Skeletal muscle satellite cell (primary cell): ENCODE data around the gene SLC38A3.

Experiments
- H3K27me3 ChIP-seq: 2 replicates; pipeline ENCODE4 v1.7.0; 2013; ENCODE audit warnings: low read length; ENCODE audit not compliant: control insufficient read depth, insufficient read depth
- H3K36me3 ChIP-seq: 2 replicates; pipeline ENCODE4 v1.7.0; 2013; ENCODE audit warnings: mild to moderate bottlenecking, control low read depth, low read length; ENCODE audit not compliant: insufficient read depth
- H3K4me1 ChIP-seq: 2 replicates; pipeline ENCODE4 v1.7.0; 2013; ENCODE audit warnings: low read length; ENCODE audit not compliant: control insufficient read depth, insufficient read depth
- H3K4me2 ChIP-seq: 2 replicates; pipeline ENCODE4 v1.7.0; 2013; ENCODE audit warnings: mild to moderate bottlenecking, low read length
- H3K4me3 ChIP-seq: 2 replicates; pipeline ENCODE4 v1.7.0; 2013; ENCODE audit warnings: low read length
- H3K9ac ChIP-seq: 2 replicates; pipeline ENCODE4 v1.7.0; 2013; ENCODE audit warnings: mild to moderate bottlenecking, low read depth, low read length, moderate library complexity
- H3K9me3 ChIP-seq: replicated peaks from 2 replicates; pipeline ENCODE4 v1.7.0; 2013; ENCODE audit warnings: mild to moderate bottlenecking, control low read depth, low read length

The SLC38A3 gene

DNA sequence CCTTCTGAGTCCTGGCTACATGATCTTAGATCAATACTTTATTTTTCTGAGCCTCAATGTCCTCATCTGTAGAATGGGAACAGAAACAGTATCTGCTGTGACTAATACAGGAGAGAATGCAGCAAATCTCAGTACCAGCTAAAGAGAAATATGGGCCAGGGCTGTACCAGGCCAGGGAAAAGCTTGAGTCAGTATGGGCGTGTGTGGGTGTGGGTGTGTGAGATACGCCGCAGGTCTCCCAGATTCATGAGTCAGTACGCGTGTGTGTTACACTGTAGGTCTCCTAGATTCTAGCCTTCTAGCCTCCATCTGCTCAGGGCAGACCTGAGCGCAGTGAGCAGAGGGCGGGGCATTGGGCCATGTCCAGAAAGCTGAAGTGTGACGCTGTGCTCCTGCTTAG lies 46.1 kb downstream of the SLC38A3 start:
- H3K36me3 ChIP-seq: peaks cover 48% of the 10 kb centered on the region

DNA sequence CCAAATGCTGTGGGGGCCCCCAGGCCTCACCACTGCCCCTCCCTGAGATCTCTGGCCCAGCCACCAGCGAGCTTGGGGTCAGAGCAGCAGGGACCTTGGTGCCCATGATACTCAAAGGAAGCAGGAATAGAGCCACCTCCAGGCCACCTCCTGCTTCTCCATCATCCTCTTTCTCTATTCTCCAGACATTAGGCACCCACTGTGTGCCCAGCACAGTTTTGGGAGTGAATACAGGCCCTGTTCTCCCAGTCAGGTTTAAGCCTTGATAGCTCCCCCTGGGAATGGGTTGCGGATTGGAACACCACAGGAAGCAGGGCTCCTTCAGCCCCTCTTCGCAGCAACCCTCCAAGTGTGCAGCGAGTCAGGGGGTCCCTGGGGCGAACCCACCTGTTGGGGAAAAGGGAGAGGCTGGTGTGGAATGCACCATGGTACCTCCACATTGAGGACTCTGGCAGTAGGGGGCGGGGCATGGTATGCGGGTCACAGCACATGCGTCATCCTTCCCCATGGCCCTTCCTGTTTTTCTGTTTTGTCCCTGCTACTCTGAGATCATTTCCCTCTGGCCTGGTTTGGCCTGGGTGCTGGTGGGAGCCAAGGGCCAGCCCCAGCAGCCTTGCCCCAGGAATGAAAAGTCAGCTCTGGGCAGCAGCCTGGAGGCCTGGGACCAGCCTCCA lies 49.6 kb downstream of the SLC38A3 start:
- Histone ChIP-seq H3K9me3 (no peaks in the 10 kb centered on the region), H3K4me3 (no peak overlapping the region), H3K36me3 (peaks cover 81% of the 10 kb centered on the region), H3K4me2 (peak overlapping the region; percentile 37), H3K4me1 (peaks cover 54% of the 10 kb centered on the region), H3K9ac (peak overlapping the region; percentile 73), H3K27me3 (no peaks in the 10 kb centered on the region)

More for the DNA sequence above, 46.1 kb downstream of the SLC38A3 start:
- H3K9me3 ChIP-seq: no peaks in the 10 kb centered on the region
- peaks cover 82% of the 10 kb centered on the region for H3K4me1 ChIP-seq
- H3K4me2 ChIP-seq: peak overlapping the region; percentile 31
- no peak overlapping the region for H3K9ac ChIP-seq
- H3K4me3 ChIP-seq: no peak overlapping the region
- no peaks in the 10 kb centered on the region for H3K27me3 ChIP-seq

DNA sequence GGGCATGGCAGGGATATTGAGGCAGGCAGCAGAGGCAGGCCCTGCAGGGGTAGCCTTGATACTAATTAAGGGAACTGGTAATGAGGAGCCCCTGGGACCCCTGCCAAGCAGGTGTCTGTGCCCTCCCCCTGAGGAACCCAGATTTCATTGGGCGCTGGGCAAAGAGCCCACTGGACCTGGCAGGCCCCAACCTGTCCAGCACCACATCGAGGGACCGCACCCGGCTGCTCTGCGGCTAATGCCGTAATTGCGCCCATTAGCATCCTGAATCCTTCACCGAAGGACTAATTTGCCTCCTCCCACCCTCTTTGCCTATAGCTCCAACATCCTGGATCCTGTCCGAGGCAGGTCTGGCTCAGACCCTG lies 50.2 kb downstream of the SLC38A3 start:
- Histone ChIP-seq H3K9me3 (no peaks in the 10 kb centered on the region), H3K27me3 (no peaks in the 10 kb centered on the region), H3K4me2 (no peak overlapping the region), H3K36me3 (peaks cover 79% of the 10 kb centered on the region), H3K4me3 (no peak overlapping the region), H3K9ac (peak overlapping the region; percentile 73), H3K4me1 (peaks cover 51% of the 10 kb centered on the region)

DNA sequence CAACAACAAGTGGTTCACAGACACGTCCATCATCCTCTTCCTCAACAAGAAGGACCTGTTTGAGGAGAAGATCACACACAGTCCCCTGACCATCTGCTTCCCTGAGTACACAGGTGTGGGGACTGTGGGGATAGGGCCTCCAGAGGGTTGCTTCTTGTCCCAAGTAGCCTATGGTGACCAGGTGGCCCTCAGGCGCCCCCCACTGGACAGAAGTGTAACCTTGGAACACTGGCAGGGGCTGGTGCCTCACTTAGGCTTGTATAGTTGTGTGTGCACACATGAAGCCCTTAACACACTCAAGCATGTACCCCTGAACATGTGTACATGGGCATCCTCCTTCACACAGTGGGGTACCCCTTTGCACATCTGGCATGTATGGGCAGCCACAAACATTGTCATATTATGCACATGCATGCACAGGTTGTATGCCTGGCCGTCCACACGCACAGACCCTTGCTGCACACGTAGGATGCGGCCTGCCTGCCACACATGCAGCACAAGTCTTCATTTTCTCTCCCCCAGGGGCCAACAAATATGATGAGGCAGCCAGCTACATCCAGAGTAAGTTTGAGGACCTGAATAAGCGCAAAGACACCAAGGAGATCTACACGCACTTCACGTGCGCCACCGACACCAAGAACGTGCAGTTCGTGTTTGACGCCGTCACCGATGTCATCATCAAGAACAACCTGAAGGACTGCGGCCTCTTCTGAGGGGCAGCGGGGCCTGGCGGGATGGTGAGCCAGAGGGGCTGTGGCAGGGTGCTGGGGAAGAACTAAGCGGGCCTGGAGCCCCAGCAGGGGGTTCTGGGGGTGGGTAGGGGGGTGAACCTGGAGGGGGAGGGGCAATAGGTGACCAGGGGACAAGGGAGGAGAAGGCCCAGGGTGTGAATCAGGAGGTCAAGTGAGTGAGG lies 52.2 kb downstream of the SLC38A3 start:
- H3K9me3 ChIP-seq: no peaks in the 10 kb centered on the region
- no peak overlapping the region for H3K4me2 ChIP-seq
- no peak overlapping the region for H3K9ac ChIP-seq
- peaks cover 53% of the 10 kb centered on the region for H3K4me1 ChIP-seq
- peaks cover 68% of the 10 kb centered on the region for H3K36me3 ChIP-seq
- H3K27me3 ChIP-seq: no peaks in the 10 kb centered on the region
- no peak overlapping the region for H3K4me3 ChIP-seq

DNA sequence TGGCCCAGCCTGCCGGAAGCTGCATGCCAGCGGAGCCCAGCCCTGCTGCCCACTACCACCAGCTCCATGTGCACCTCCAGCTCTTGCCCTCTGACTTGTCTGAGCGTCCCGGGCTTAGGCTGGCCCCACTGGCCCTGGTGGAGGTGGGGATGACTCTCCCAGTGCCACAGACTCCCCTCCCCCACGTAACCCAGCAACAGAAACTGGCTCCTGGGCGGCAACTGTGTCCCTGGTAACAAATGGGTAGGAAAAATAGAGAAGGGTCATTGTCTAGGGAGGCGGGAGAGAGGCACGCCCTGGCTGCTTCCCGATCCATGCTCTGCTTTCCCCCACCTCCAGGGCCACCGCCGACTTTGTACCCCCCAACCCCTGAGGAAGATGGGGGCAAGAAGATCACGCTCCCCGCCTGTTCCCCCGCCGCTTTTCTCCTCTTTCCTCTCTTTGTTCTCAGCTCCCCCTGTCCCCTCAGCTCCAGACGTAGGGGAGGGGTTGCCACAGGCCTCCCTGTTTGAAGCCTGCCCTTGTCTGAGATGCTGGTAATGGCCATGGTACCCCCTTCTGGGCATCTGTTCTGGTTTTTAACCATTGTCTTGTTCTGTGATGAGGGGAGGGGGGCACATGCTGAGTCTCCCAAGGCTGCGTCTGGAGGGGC lies 53.1 kb downstream of the SLC38A3 start:
- Histone ChIP-seq H3K27me3 (no peaks in the 10 kb centered on the region), H3K4me1 (peaks cover 44% of the 10 kb centered on the region), H3K9me3 (no peaks in the 10 kb centered on the region), H3K36me3 (peaks cover 59% of the 10 kb centered on the region), H3K4me2 (no peak overlapping the region), H3K4me3 (no peak overlapping the region), H3K9ac (no peak overlapping the region)

DNA sequence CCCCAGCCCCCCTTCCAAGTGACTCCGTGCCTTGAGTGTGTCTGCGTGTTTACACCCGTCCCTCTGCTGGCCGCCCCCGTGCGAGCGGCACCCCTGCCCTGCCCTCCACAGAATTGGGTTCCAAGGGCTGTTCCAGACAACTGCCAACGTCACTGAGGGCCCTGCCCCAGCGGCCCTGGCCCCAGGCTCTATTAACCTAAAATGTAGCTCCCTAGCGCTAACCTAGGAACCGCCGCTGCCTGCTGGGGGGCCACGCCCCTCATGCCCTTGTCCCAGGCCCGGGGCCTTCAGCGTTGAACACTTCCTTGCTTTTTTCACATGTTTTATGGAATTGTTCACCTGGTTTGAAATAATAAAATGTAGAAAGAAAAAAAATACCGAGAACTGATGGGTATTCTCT lies 53.9 kb downstream of the SLC38A3 start:
- Histone ChIP-seq H3K4me3 (no peak overlapping the region), H3K36me3 (peaks cover 53% of the 10 kb centered on the region), H3K4me1 (peaks cover 44% of the 10 kb centered on the region), H3K4me2 (no peak overlapping the region), H3K27me3 (no peaks in the 10 kb centered on the region), H3K9me3 (no peaks in the 10 kb centered on the region), H3K9ac (peak overlapping the region; percentile 90)

DNA sequence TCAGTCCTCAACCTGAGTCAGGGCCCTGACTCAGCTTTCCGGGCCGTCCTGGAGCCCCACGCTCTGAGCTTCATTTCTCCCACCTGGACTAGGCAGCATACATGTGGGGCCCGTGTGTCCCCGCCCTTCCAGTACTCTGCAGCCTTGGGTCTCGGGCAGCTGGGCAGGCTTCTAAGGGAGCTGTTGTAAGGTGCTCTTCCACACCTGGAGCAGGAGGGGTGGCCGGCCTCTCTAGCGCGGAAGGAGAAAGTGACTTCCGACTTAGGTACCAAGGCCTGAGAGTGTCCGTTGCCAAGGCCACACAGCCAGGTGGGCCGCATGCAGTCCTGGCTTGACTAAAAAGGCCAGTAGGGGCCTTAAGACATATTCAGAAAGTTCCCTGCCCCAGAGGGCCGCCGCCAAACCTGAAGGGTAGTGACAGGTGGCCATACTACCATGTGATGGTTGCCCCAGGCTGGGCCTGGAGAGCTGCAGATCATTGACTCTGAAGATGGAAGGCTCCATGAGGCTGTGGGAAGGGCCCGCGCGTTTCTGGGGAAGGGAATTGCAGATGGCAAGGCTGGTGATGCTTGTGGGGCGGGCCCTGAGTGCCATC lies 54.5 kb downstream of the SLC38A3 start:
- H3K9ac ChIP-seq: peak overlapping the region; percentile 90
- peaks cover 46% of the 10 kb centered on the region for H3K4me1 ChIP-seq
- H3K36me3 ChIP-seq: peaks cover 47% of the 10 kb centered on the region
- peak overlapping the region; percentile 42 for H3K4me3 ChIP-seq
- peak overlapping the region; percentile 67 for H3K4me2 ChIP-seq
- no peaks in the 10 kb centered on the region for H3K27me3 ChIP-seq
- no peaks in the 10 kb centered on the region for H3K9me3 ChIP-seq

DNA sequence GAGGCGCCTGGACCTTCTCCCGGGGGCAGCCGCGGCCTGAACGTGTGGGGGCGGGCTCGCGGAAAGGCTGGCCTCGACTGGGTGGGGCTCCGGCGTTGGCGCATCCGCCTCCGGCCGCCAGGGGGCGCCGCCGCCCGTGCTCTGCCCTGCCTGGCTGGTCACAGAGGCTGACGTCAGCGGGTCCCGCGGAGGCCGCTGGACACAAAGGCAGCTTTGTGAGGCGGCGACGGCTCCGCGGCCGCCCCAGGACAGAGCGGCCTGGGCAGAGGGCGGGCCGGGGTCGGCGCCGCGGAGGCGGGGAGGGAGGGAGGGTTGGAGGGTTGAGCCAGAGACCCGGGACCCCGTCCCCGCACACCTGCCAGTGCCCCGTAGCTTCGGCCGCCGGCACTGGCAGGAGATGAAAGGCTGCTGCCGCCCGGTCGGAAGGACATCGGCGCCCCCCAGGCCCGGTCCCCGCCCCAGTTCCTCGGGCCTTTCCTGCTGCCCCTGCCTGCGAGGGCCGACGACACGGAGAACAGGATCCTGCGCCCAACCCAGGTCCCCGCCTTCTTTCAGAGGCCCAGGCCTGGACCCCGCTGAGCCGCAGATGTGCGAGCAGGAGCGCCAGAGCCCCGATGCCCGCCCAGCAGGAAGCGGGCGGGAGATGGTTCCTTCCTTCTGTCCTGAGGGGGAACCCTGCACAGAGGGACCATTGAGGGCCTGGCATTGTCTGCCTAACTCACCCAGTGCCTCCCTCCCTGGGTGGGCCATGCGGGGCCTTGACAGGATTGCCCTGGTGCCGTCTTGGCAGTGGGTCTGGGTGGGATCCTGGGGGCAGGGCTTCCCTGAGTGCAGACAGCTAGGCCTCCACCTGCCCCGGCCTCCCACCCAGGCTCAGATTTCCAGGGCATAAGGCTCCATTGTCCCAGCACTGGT lies 55.2 kb downstream of the SLC38A3 start:
- Histone ChIP-seq H3K4me3 (peak overlapping the region; percentile 65), H3K36me3 (peaks cover 40% of the 10 kb centered on the region), H3K4me1 (peaks cover 46% of the 10 kb centered on the region), H3K4me2 (peak overlapping the region; percentile 82), H3K9me3 (no peaks in the 10 kb centered on the region), H3K27me3 (no peaks in the 10 kb centered on the region), H3K9ac (peak overlapping the region; percentile 90)

DNA sequence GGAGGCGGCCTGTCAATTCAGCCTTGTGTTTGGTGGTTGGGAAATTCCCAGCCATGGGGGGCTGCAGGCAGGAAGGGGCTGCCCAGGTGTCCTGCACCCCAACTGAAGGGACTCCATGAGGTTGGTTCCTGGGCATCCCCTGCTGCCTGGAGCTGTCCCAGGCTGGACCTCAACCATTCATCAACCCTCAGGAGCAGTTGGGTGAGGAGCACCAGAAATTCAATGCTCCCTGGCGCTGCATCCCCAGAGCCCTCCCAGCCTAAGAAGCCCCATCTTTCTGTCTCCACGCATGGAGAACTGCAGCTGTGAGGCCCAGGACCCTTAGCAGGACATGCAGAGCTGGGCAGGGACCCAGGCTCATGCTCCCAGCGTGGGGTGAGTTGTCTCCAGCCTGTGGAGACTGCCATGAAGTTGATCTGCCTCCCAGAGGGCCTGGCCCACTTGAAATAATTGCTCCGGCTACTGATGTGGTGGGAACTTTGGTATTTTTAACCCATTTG lies 55.9 kb downstream of the SLC38A3 start:
- Histone ChIP-seq H3K36me3 (peaks cover 36% of the 10 kb centered on the region), H3K4me3 (peak overlapping the region; percentile 65), H3K4me2 (peak overlapping the region; percentile 82), H3K27me3 (no peaks in the 10 kb centered on the region), H3K9ac (peak overlapping the region; percentile 90), H3K4me1 (peaks cover 48% of the 10 kb centered on the region), H3K9me3 (no peaks in the 10 kb centered on the region)

DNA sequence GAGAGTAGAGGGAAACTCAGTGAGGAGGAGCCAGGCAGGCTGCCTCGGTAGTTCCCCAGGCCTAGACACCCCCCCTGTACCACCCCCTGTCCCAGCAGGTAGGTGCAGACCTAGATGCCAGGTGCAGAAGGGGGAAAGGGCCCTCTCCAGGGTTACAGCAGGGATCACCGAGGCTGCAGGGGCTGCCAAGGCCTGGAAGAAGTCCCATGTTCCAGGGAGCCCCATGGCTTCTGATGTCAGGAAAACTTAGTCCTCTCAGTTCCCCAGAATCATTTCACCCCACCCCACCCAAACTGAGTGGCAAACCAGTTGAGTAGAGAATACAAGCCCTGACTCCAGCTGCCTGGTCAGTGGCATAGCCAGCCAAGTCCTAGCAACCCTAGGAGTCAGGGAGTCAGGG lies 56.4 kb downstream of the SLC38A3 start:
- Histone ChIP-seq H3K4me1 (peaks cover 48% of the 10 kb centered on the region), H3K9me3 (no peaks in the 10 kb centered on the region), H3K27me3 (no peaks in the 10 kb centered on the region), H3K9ac (peak overlapping the region; percentile 90), H3K4me3 (no peak overlapping the region), H3K36me3 (peaks cover 31% of the 10 kb centered on the region), H3K4me2 (peak overlapping the region; percentile 82)
